GM18505 (cell line): ENCODE results near the gene RAPGEF4.
"Not testable (repeated sequence)": the region's sequence is repeated elsewhere in the genome, so short reads cannot be mapped to it uniquely, and the experiment has no call there.

Experiments used
- ATAC-seq: cut with Tn5 transposase; IDR thresholded peaks from one replicate; pipeline ENCODE4 v1.9.1; 2021; ENCODE audit not compliant: unreplicated experiment
- POLR2A ChIP-seq: IDR thresholded peaks from 4 replicates; pipeline ENCODE4 v1.6.1; 2011; ENCODE audit warnings: borderline replicate concordance; ENCODE audit not compliant: insufficient read depth, insufficient read length; ENCODE audit errors: extremely low read depth

Gene RAPGEF4

GRCh38 chr2:172768401-172768800, 32.8 kb downstream of the RAPGEF4 start:
- no peak for TF ChIP-seq POLR2A
- ATAC-seq, result no peak

- ATAC-seq, result no peak
Measured at GRCh38 chr2:172769879-172770278, 34.2 kb downstream of the RAPGEF4 start.

GRCh38 chr2:172770887-172771286, 35.2 kb downstream of the RAPGEF4 start:
- no peak for TF ChIP-seq POLR2A
- ATAC-seq, result no peak

More at GRCh38 chr2:172769879-172770278, 34.2 kb downstream of the RAPGEF4 start:
- no peak for TF ChIP-seq POLR2A

- TF ChIP-seq POLR2A, result no peak
- ATAC-seq, result no peak
Measured at GRCh38 chr2:172772633-172773032, 37.0 kb downstream of the RAPGEF4 start.

GRCh38 chr2:172774302-172774701, 38.7 kb downstream of the RAPGEF4 start:
- ATAC-seq, result no peak
- TF ChIP-seq POLR2A, result no peak

GRCh38 chr2:172775319-172775718, 39.7 kb downstream of the RAPGEF4 start:
- ATAC-seq, result no peak
- no peak for TF ChIP-seq POLR2A

GRCh38 chr2:172777431-172777830, 41.8 kb downstream of the RAPGEF4 start:
- no peak for ATAC-seq
- no peak for TF ChIP-seq POLR2A

- ATAC-seq, result no peak
- no peak for TF ChIP-seq POLR2A
Measured at GRCh38 chr2:172782506-172783164, 47.0 kb downstream of the RAPGEF4 start.

GRCh38 chr2:172783165-172783898, 47.7 kb downstream of the RAPGEF4 start:
- TF ChIP-seq POLR2A, result no peak
- no peak for ATAC-seq

- ATAC-seq, result no peak
Measured at GRCh38 chr2:172788871-172789270, 53.2 kb downstream of the RAPGEF4 start.

GRCh38 chr2:172790404-172790803, 54.8 kb downstream of the RAPGEF4 start:
- ATAC-seq, result no peak
- TF ChIP-seq POLR2A, result no peak

More at GRCh38 chr2:172788871-172789270, 53.2 kb downstream of the RAPGEF4 start:
- no peak for TF ChIP-seq POLR2A

- no peak for TF ChIP-seq POLR2A
Measured at GRCh38 chr2:172791953-172792352, 56.3 kb downstream of the RAPGEF4 start.

GRCh38 chr2:172792711-172793110, 57.1 kb downstream of the RAPGEF4 start:
- ATAC-seq, result no peak
- TF ChIP-seq POLR2A, result no peak

More at GRCh38 chr2:172791953-172792352, 56.3 kb downstream of the RAPGEF4 start:
- ATAC-seq, result no peak

- ATAC-seq, result not testable (repeated sequence)
Measured at GRCh38 chr2:172803308-172803707, 67.7 kb downstream of the RAPGEF4 start.
